Glutamatergic neuron (in vitro differentiated cells): ENCODE measurements around the gene D2HGDH. TPM values are rescaled to one million over a fixed set of nuclear protein-coding genes. Genes with fewer than 3 reads are reported as not detected.
"Not testable (repeated sequence)": the region's sequence is repeated elsewhere in the genome, so short reads cannot be mapped to it uniquely, and the experiment has no call there.

Source experiments
- DNase-seq: peaks from one replicate; pipeline ENCODE4 v3.0.0; 2022
- H3K27ac Mint-ChIP-seq: one replicate; pipeline ENCODE4 v1.8.0; 2020; ENCODE audit warnings: mild to moderate bottlenecking, mixed read lengths, inconsistent platforms; ENCODE audit not compliant: unreplicated experiment
- H3K27me3 Mint-ChIP-seq: one replicate; pipeline ENCODE4 v1.8.0; 2020; ENCODE audit warnings: mild to moderate bottlenecking, moderate library complexity, mixed read lengths, inconsistent platforms; ENCODE audit not compliant: unreplicated experiment
- H3K36me3 Mint-ChIP-seq: one replicate; pipeline ENCODE4 v1.8.0; 2020; ENCODE audit warnings: mild to moderate bottlenecking, mixed read lengths, inconsistent platforms; ENCODE audit not compliant: unreplicated experiment
- H3K4me1 Mint-ChIP-seq: one replicate; pipeline ENCODE4 v1.8.0; 2020; ENCODE audit warnings: mild to moderate bottlenecking, low read depth, mixed read lengths, inconsistent platforms; ENCODE audit not compliant: unreplicated experiment
- H3K4me3 Mint-ChIP-seq: one replicate; pipeline ENCODE4 v1.8.0; 2020; ENCODE audit warnings: mild to moderate bottlenecking, mixed read lengths, inconsistent platforms; ENCODE audit not compliant: unreplicated experiment
- H3K9me3 Mint-ChIP-seq: one replicate; pipeline ENCODE4 v1.8.0; 2020; ENCODE audit warnings: mild to moderate bottlenecking, moderate library complexity, mixed read lengths, inconsistent platforms; ENCODE audit not compliant: unreplicated experiment
- CTCF ChIP-seq: fragments of 200-600 bp; sonication (generic); IDR thresholded peaks from one replicate; pipeline ENCODE4 v1.5.0; 2021; ENCODE audit not compliant: partially characterized antibody, unreplicated experiment
- total RNA-seq: library from RNA; stranded (reverse); fragmentation: NEBNext Ultra II Directional; extraction: Animal tissue kit (Norgen Biotek cat#: 25700); gene quantifications from one replicate; pipeline ENCODE4 v1.2.1, GENCODE V29; 2021; ENCODE audit not compliant: unreplicated experiment

Gene D2HGDH
- total RNA-seq, 1 donor from 2014 or later = 12.5 TPM

- TF ChIP-seq CTCF = no peak
- Mint-ChIP-seq H3K27me3 (peaks cover 3% of the 10 kb centered on the region), H3K4me3 (no peak overlapping the region), H3K27ac (no peak overlapping the region), H3K36me3 (no peaks in the 10 kb centered on the region), H3K9me3 (peaks cover 8% of the 10 kb centered on the region), H3K4me1 (no peaks in the 10 kb centered on the region)
- DNase-seq = no peak
Observed at GRCh38 chr2:241798631-241799521, 64.4 kb downstream of the D2HGDH start.

- Mint-ChIP-seq H3K4me1 (no peaks in the 10 kb centered on the region), H3K36me3 (no peaks in the 10 kb centered on the region), H3K4me3 (no peak overlapping the region), H3K27ac (no peak overlapping the region), H3K27me3 (peaks cover 3% of the 10 kb centered on the region), H3K9me3 (peaks cover 8% of the 10 kb centered on the region)
- TF ChIP-seq CTCF = no peak
- DNase-seq = no peak
Observed at GRCh38 chr2:241799522-241800197, 65.2 kb downstream of the D2HGDH start.

GRCh38 chr2:241800198-241800903 is 65.9 kb downstream of the D2HGDH start:
- H3K36me3 Mint-ChIP-seq, DNase-seq, H3K27me3 Mint-ChIP-seq, H3K27ac Mint-ChIP-seq, H3K4me1 Mint-ChIP-seq, H3K9me3 Mint-ChIP-seq, H3K4me3 Mint-ChIP-seq: not testable (repeated sequence)

- no peak for TF ChIP-seq CTCF
- peaks cover 3% of the 10 kb centered on the region for H3K9me3 Mint-ChIP-seq
- no peak overlapping the region for H3K27ac Mint-ChIP-seq
- H3K36me3 Mint-ChIP-seq = no peaks in the 10 kb centered on the region
- no peak overlapping the region for H3K4me3 Mint-ChIP-seq
- peak; percentile 29 for DNase-seq
- peaks cover 2% of the 10 kb centered on the region for H3K27me3 Mint-ChIP-seq
- no peaks in the 10 kb centered on the region for H3K4me1 Mint-ChIP-seq
Observed at GRCh38 chr2:241801611-241802420, 67.4 kb downstream of the D2HGDH start.
